ENCODE results near the gene C10orf105.

C10orf105 gene

GRCh38 chr10:71751515-71752224, 32.1 kb upstream of the C10orf105 start:
- no peak for DNase-seq

DNA sequence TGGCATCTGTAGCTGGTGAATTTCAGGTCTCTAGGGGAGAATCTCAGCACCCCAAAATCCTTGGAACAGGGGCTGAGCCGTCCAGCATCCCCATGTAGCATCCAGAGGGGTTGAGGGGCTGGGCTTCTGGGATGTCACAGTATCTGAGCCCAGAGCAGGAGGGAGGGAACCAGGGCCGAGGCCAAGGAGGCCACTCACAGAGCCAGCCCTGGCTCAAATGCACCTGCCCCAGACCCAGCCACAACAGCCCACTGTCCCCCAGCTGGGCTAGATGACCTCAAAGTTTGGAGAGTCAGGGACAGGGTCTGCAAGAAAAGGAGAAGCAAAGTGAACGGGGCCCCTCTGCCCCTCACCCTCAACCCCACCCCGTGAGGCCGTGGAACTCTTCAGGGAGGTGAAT, 31.4 kb upstream of the C10orf105 start:
- DNase-seq = no peak

DNA sequence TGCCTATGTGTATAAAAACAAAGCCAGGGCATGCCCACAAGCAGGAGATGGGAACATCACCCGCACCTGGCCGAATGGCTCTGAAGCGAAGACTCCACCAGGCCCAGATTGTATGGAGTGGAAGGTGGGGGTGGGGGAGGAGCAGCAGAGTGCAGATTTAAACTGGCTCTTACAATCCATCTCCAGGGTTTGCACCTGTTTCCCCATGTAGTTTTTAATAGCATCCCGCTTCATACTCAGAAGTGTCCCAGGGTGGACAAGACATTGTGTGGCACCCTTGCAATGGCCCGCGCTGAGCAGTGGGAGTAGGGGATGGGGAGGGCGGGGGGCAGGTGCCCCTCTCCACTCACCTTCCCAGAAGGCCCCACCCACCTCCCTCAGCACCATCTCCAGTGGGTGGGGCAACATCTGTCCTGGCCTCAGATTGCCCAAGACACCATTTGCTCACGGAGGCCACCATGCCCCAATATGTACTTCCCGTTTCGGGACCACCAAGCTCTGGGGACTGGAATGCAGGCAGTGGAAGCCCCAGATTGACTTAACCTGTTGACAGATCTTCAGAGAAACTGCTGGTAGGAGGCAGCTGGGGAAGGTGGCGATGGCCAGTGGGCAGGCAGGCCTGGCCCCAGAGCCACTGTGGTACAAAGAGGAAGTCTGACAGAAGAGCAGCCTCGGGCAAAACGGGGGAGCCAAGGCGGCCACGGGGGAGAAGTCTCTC, 30.7 kb upstream of the C10orf105 start:
- DNase-seq = no peak

- DNase-seq = no peak
Measured at GRCh38 chr10:71749396-71749795, 29.8 kb upstream of the C10orf105 start.

- DNase-seq = peak; percentile 88
Measured at GRCh38 chr10:71748671-71749191, 29.2 kb upstream of the C10orf105 start.

- no peak for DNase-seq
Measured at GRCh38 chr10:71747551-71748523, 28.3 kb upstream of the C10orf105 start.

- no peak for DNase-seq
Measured at GRCh38 chr10:71747039-71747531, 27.5 kb upstream of the C10orf105 start.

DNA sequence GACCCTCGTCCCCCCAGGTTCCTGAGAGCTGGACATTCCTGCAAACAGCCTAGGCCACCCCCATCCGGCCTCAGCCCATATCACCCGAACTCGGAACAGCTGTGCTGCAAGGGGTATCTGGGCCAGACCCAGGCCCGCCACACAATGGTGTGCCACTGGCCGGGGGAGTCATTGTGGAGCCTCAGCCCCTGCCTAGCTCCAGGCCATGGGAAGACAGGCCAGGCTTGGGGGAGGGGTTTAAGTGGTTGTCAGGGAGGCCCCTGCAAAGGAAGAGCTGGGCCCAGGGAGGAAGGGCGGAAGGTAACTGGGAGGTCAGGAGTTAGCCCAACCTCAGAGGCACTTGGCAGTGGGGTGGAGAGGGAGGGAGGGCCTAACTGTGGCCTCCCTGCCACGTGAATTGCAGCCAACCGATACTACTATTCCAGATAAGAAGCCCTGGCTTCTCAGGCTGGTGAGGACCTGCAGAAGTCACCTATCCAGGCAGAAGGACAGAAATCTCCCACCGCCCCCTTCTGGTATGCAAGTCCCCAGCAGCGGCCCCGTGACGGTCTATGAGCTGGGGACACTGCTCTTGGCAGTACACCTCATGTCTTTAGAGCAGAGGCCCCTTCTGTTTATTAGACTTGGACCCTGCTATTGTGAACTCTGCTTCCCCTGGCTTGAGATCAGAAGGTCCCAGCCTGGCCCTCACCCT, 26.9 kb upstream of the C10orf105 start:
- no peak for DNase-seq

GRCh38 chr10:71745664-71746250, 26.2 kb upstream of the C10orf105 start:
- DNase-seq = no peak

GRCh38 chr10:71744897-71745663, 25.5 kb upstream of the C10orf105 start:
- DNase-seq = no peak

GRCh38 chr10:71743866-71744265, 24.3 kb upstream of the C10orf105 start:
- DNase-seq = no peak

DNA sequence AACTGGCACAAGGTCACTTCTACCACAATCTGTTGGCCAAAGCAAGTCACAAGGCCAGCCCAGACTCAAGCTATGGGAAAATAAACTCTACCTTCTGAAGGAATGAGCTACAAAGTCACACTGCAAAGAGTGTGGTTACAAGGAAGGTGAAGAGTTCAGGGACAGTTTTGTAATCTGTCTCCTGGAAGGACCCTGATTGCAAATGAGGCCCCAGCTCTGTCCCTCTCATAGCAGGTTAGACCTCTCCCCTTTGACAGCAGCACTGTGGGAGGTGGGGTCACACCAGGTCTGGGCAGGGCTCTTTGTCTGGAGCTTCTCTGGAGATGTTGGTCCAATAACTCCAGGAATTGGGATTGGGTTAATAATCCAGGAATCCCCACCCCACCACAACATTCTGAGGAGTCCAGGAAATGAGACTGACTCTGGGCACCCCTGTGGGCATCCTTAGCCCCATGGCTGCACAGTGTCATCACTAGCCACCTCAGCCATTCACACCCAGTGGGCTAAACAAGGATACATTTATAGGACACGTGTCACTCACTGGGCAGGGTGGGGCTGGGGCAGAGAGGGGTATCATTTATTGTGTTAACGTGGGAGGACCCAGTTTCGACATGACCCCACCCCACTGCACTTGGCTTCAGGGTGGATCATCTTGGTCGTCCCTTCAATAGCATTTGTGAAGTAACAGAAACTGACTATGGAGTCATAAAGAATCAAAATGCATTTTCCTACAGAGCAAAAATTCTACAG, 23.7 kb upstream of the C10orf105 start:
- no peak for DNase-seq

GRCh38 chr10:71742301-71743088, 22.9 kb upstream of the C10orf105 start:
- peak; percentile 45 for DNase-seq

- DNase-seq = no peak
Measured at GRCh38 chr10:71741671-71742070, 22.1 kb upstream of the C10orf105 start.

DNA sequence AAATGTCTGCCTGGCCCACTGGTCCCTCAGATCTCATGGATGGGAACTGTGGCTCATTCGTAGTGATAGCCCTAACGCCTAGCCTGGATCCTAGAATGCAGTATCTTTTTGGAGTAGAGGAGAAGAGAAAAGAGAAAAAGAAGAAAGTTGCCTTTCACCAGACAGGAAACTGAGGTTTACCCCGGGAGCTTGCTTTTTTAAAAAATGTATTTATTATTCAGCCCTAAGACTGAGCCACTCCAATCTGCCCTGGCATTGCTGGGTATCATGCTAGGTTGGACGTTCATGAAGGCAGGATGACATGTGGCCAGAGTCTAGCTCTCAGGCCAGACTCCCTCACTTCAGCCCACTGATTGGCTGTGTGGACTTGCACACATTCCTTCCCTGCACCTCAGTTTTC, 21.5 kb upstream of the C10orf105 start:
- DNase-seq = no peak

DNA sequence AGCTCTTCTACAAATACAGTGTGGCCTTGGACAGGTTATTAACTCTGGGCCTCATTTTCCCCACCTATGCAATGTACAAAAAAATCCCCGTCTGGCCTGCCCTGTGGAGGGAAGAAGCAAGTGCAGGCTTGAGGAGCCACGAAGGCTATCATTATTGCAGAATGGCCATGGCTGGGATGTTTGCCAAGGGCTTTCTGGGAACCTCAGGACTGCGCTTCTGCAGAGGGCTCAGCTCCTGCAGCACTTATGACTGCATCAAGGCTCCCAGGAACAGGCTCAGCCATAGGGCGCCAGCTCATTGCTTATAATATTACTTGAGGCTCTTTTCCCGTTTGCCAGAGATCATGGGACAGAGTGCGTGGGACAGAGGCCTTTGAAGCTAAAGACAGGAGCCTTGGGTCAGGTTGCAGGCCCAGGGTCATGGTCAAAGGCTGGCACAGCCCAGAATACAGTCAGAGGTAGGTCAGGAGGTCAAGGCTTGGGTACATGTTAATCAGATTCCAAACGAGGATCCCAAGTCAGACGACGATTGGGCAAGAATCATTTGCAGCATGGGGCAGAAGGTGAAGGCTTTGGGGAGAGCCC, 20.6 kb upstream of the C10orf105 start:
- DNase-seq = no peak

- DNase-seq = no peak
Measured at GRCh38 chr10:71739358-71739900, 19.9 kb upstream of the C10orf105 start.

GRCh38 chr10:71737834-71738197, 18.2 kb upstream of the C10orf105 start:
- no peak for DNase-seq

Data from CD4-positive, alpha-beta T cell treated with Interleukin-17A for 1 hour (primary cell).